Measurements from ENCODE around the gene ARHGEF10L.

The ARHGEF10L gene

DNA sequence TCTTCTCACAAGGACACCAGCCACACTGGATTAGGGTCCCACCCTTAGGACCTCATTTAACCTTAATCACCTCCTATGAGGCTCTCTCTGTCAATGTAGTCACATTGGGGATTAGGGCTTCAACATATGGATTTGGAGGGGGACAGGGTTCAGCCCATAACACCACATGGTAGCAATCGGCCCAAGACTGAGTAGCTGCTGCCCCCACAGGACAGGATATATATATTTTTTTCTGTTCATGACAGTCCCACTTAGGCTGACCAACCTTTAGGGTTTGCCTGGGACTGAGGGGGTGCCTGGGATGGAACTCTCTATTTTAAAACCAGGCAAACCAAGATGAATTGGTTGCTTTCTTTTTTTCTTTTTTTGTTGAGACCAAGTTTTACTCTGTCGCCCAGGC lies 207.4 kb downstream of the ARHGEF10L start:
- TF ChIP-seq, protein P1, sequence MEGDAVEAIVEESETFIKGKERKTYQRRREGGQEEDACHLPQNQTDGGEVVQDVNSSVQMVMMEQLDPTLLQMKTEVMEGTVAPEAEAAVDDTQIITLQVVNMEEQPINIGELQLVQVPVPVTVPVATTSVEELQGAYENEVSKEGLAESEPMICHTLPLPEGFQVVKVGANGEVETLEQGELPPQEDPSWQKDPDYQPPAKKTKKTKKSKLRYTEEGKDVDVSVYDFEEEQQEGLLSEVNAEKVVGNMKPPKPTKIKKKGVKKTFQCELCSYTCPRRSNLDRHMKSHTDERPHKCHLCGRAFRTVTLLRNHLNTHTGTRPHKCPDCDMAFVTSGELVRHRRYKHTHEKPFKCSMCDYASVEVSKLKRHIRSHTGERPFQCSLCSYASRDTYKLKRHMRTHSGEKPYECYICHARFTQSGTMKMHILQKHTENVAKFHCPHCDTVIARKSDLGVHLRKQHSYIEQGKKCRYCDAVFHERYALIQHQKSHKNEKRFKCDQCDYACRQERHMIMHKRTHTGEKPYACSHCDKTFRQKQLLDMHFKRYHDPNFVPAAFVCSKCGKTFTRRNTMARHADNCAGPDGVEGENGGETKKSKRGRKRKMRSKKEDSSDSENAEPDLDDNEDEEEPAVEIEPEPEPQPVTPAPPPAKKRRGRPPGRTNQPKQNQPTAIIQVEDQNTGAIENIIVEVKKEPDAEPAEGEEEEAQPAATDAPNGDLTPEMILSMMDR (conservative IDR thresholded peaks at IDR 0.05; ENCODE audit: low read depth, low read length): no peak
- DNase-seq (ENCODE audit: low read depth): no peak
- H3K4me3 ChIP-seq (ENCODE audit: low read length): no peak overlapping the region
